Measurements from ENCODE around the gene AKAP13.

The AKAP13 gene

GRCh38 chr15:85773970-85774369 lies 393.6 kb downstream of the AKAP13 start:
- DNase-seq (ENCODE audit: low read depth) = no peak
- H3K4me3 ChIP-seq (ENCODE audit: control insufficient read depth, low read depth, low read length) = no peak overlapping the region
- no peak for TF ChIP-seq CTCF (IDR thresholded peaks at IDR 0.05; ENCODE audit: control insufficient read depth, insufficient read depth, low read depth, low read length, missing control alignments)

GRCh38 chr15:85777250-85778106 lies 397.1 kb downstream of the AKAP13 start:
- no peak for DNase-seq (ENCODE audit: low read depth)
- H3K4me3 ChIP-seq (ENCODE audit: control insufficient read depth, low read depth, low read length) = no peak overlapping the region
- no peak for TF ChIP-seq CTCF (IDR thresholded peaks at IDR 0.05; ENCODE audit: control insufficient read depth, insufficient read depth, low read depth, low read length, missing control alignments)

- no peak for TF ChIP-seq CTCF (IDR thresholded peaks at IDR 0.05; ENCODE audit: control insufficient read depth, insufficient read depth, low read depth, low read length, missing control alignments)
- no peak for DNase-seq (ENCODE audit: low read depth)
- H3K4me3 ChIP-seq (ENCODE audit: control insufficient read depth, low read depth, low read length) = no peak overlapping the region
Observed at GRCh38 chr15:85778107-85778776, 397.8 kb downstream of the AKAP13 start.

- H3K4me3 ChIP-seq (ENCODE audit: control insufficient read depth, low read depth, low read length) = no peak overlapping the region
- DNase-seq (ENCODE audit: low read depth) = no peak
- no peak for TF ChIP-seq CTCF (IDR thresholded peaks at IDR 0.05; ENCODE audit: control insufficient read depth, insufficient read depth, low read depth, low read length, missing control alignments)
Observed at GRCh38 chr15:85779249-85779648, 398.8 kb downstream of the AKAP13 start.

- H3K4me3 ChIP-seq (ENCODE audit: control insufficient read depth, low read depth, low read length) = no peak overlapping the region
- no peak for DNase-seq (ENCODE audit: low read depth)
- no peak for TF ChIP-seq CTCF (IDR thresholded peaks at IDR 0.05; ENCODE audit: control insufficient read depth, insufficient read depth, low read depth, low read length, missing control alignments)
Observed at GRCh38 chr15:85780225-85780985, 400.0 kb downstream of the AKAP13 start.

GRCh38 chr15:85781099-85781498 lies 400.7 kb downstream of the AKAP13 start:
- TF ChIP-seq CTCF (IDR thresholded peaks at IDR 0.05; ENCODE audit: control insufficient read depth, insufficient read depth, low read depth, low read length, missing control alignments) = no peak
- no peak for DNase-seq (ENCODE audit: low read depth)
- H3K4me3 ChIP-seq (ENCODE audit: control insufficient read depth, low read depth, low read length) = no peak overlapping the region
